HEK293 (cell line): ENCODE results near the gene FKBP8.
"Not testable (repeated sequence)": the region's sequence is repeated elsewhere in the genome, so short reads cannot be mapped to it uniquely, and the experiment has no call there.

ENCODE experiments used
- TF ChIP-seq, protein P1 (sequence below): fragments of 450-650 bp; formaldehyde crosslinking; IDR thresholded peaks from 2 replicates; pipeline ENCODE4 v1.5.1; 2016; ENCODE audit warnings: missing biosample characterization, missing genetic modification characterization
- TF ChIP-seq, protein P2 (sequence below): fragments of 450-650 bp; formaldehyde crosslinking; IDR thresholded peaks from 2 replicates; pipeline ENCODE4 v1.5.1; 2016; ENCODE audit warnings: missing biosample characterization, missing genetic modification characterization

DNA sequence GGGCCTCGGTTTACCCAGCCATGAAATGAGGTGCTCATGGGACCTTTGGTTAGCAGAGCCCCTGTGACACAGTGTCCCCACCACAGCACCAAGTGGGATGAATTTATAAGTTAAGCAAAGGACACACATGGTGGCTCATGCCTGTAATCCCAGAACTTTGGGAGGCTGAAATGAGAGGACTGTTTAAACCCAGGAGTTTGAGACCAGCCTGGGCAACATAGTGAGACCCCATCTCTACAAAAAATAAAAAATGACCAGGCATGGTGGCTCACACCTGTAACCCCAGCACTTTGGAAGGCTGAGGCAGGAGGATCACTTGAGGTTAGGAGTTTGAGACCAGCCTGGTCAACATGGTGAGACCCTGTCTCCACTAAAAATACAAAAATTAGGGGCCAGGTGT is 3.2 kb downstream of the FKBP8 start:
- TF ChIP-seq, protein P1, sequence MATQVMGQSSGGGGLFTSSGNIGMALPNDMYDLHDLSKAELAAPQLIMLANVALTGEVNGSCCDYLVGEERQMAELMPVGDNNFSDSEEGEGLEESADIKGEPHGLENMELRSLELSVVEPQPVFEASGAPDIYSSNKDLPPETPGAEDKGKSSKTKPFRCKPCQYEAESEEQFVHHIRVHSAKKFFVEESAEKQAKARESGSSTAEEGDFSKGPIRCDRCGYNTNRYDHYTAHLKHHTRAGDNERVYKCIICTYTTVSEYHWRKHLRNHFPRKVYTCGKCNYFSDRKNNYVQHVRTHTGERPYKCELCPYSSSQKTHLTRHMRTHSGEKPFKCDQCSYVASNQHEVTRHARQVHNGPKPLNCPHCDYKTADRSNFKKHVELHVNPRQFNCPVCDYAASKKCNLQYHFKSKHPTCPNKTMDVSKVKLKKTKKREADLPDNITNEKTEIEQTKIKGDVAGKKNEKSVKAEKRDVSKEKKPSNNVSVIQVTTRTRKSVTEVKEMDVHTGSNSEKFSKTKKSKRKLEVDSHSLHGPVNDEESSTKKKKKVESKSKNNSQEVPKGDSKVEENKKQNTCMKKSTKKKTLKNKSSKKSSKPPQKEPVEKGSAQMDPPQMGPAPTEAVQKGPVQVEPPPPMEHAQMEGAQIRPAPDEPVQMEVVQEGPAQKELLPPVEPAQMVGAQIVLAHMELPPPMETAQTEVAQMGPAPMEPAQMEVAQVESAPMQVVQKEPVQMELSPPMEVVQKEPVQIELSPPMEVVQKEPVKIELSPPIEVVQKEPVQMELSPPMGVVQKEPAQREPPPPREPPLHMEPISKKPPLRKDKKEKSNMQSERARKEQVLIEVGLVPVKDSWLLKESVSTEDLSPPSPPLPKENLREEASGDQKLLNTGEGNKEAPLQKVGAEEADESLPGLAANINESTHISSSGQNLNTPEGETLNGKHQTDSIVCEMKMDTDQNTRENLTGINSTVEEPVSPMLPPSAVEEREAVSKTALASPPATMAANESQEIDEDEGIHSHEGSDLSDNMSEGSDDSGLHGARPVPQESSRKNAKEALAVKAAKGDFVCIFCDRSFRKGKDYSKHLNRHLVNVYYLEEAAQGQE (tag by site-specific recombination), result not testable (repeated sequence)
- TF ChIP-seq, protein P2, sequence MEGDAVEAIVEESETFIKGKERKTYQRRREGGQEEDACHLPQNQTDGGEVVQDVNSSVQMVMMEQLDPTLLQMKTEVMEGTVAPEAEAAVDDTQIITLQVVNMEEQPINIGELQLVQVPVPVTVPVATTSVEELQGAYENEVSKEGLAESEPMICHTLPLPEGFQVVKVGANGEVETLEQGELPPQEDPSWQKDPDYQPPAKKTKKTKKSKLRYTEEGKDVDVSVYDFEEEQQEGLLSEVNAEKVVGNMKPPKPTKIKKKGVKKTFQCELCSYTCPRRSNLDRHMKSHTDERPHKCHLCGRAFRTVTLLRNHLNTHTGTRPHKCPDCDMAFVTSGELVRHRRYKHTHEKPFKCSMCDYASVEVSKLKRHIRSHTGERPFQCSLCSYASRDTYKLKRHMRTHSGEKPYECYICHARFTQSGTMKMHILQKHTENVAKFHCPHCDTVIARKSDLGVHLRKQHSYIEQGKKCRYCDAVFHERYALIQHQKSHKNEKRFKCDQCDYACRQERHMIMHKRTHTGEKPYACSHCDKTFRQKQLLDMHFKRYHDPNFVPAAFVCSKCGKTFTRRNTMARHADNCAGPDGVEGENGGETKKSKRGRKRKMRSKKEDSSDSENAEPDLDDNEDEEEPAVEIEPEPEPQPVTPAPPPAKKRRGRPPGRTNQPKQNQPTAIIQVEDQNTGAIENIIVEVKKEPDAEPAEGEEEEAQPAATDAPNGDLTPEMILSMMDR, result not testable (repeated sequence)
